Erythroblast (primary cell): Measurements from ENCODE around the gene FDX2.

Experiments used
- GATA1 ChIP-seq: IDR thresholded peaks from 2 replicates; pipeline ENCODE4 v1.6.1; 2011; ENCODE audit warnings: low read depth, mild to moderate bottlenecking, control low read depth, low read length, moderate library complexity
- POLR2A ChIP-seq: IDR thresholded peaks from 2 replicates; pipeline ENCODE4 v1.6.1; 2011; ENCODE audit warnings: mild to moderate bottlenecking, low read length

GRCh38 chr19:10290876-10291553 lies 24.8 kb downstream of the FDX2 start:
- TF ChIP-seq POLR2A (peak; percentile 73), GATA1 (no peak)
